HuH-7.5 (cell line): ENCODE results near the gene E2F4.

ENCODE experiments used
- DNase-seq: peaks from one replicate; pipeline ENCODE4 v3.0.0; 2011; ENCODE audit warnings: low spot score

Gene E2F4

GRCh38 chr16:67208154-67208896, 16.4 kb downstream of the E2F4 start:
- DNase-seq = no peak

GRCh38 chr16:67209565-67209964, 17.6 kb downstream of the E2F4 start:
- no peak for DNase-seq

GRCh38 chr16:67210069-67210937, 18.3 kb downstream of the E2F4 start:
- no peak for DNase-seq

GRCh38 chr16:67211674-67212073, 19.7 kb downstream of the E2F4 start:
- no peak for DNase-seq

- no peak for DNase-seq
Measured at GRCh38 chr16:67212766-67213165, 20.8 kb downstream of the E2F4 start.

- no peak for DNase-seq
Measured at GRCh38 chr16:67213197-67214019, 21.5 kb downstream of the E2F4 start.

- no peak for DNase-seq
Measured at GRCh38 chr16:67215706-67216105, 23.8 kb downstream of the E2F4 start.

- no peak for DNase-seq
Measured at GRCh38 chr16:67216612-67217490, 24.9 kb downstream of the E2F4 start.

GRCh38 chr16:67223992-67224391, 32.0 kb downstream of the E2F4 start:
- no peak for DNase-seq

- no peak for DNase-seq
Measured at GRCh38 chr16:67226295-67226803, 34.4 kb downstream of the E2F4 start.

- peak; percentile 96 for DNase-seq
Measured at GRCh38 chr16:67226804-67227566, 35.0 kb downstream of the E2F4 start, which contains the start of gene TMEM208. TSS of gene TMEM208 (plus strand) at chr16:67227130. CDS start at chr16:67227219, 89 bp downstream.

- DNase-seq = no peak
Measured at GRCh38 chr16:67227567-67227921, 35.6 kb downstream of the E2F4 start.

GRCh38 chr16:67228034-67228785, 36.3 kb downstream of the E2F4 start:
- DNase-seq = no peak

GRCh38 chr16:67228905-67229304, 37.0 kb downstream of the E2F4 start:
- DNase-seq = no peak

- DNase-seq = no peak
Measured at GRCh38 chr16:67229906-67230808, 38.2 kb downstream of the E2F4 start.

GRCh38 chr16:67230809-67231660, 39.1 kb downstream of the E2F4 start:
- DNase-seq = no peak

GRCh38 chr16:67233596-67233995, 41.6 kb downstream of the E2F4 start:
- DNase-seq = no peak

GRCh38 chr16:67234180-67234597, 42.2 kb downstream of the E2F4 start:
- no peak for DNase-seq
